Forelimb muscle (tissue), 1 donor: ENCODE data around the gene PKDCC. TPM values are rescaled to one million over a fixed set of nuclear protein-coding genes. Genes with fewer than 3 reads are reported as not detected.

Experiments
- DNase-seq: peaks from one replicate; pipeline ENCODE4 v3.0.0-alpha.2; 2013; ENCODE audit warnings: low read depth
- polyA plus RNA-seq: library from polyadenylated mRNA; unstranded; fragments of 120-200 nt; gene quantifications from one replicate; pipeline ENCODE4 v1.2.1, GENCODE V29; 2013; ENCODE audit not compliant: insufficient read length

Gene PKDCC
- polyA plus RNA-seq, 1 donor, result 117 TPM

DNA sequence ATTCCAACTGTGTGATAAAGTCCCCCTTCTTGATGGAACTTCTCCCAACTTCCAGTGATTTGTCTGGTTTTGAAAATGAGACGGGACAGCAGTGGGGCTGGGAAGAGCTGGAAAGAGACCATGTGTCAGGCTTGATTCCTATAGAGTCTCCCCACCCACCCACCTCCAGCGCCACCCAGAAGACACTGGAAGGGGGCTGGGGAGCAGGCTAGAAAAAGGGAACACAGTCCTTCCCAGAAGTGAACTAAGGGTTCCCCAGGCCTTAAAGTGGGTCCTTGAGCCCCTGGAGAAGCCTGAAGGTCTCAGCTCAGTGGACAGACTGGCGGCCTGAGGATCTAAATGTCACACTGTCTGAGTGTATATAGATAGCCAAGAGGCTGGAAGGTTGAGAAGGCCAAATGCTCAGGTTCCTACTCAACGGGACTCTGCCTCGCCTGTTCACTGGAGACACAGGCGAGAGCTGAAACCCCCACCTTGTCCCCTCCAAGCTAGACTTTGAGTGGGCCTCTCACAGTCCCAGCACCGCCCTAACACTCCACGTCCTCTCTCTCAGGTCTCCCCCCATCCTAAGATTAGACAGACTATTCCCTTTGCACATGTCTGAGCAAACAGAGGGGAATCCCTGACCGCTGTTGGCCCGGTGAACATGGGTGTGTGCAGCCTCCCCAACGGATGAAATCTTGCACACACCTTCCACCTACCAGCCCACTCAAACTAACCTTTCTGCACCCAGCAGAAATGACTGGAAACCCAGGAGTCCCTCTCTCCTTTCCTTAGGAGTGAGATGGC lies 1.6 kb downstream of the PKDCC start:
- no peak for DNase-seq

DNA sequence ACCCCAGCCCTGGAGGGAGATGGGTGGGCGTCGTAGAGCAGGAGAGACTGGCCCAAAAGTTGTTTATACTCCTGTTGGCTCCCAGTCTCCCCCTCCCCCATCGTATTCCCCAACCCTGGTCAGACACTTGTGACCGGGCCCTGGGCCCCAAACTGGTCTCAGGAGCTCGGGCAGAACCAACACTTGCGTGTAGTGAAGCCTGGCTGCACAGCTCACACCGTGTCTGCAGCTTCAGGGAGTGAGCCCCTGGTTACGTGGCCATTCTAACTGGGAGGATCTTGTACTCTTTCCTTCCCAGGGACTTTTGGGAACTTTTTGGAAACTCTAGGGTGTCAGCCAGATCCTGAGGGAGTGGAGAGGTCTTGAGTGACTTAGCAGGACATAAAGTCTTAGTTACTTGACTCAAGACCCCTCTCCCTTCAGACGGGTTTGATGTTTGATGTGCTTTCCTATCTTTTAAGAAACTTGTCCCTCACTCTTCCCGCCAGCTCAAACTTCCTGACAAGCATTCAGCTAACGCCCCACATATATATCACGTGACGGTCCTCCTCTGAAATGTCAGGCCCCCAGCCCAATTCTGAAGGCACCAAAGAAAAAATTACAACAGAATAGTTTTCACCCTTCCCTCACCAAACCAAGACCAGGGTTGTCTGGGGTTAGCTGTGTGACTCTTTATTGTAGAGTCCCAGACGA lies 2.3 kb downstream of the PKDCC start:
- DNase-seq, result no peak

DNA sequence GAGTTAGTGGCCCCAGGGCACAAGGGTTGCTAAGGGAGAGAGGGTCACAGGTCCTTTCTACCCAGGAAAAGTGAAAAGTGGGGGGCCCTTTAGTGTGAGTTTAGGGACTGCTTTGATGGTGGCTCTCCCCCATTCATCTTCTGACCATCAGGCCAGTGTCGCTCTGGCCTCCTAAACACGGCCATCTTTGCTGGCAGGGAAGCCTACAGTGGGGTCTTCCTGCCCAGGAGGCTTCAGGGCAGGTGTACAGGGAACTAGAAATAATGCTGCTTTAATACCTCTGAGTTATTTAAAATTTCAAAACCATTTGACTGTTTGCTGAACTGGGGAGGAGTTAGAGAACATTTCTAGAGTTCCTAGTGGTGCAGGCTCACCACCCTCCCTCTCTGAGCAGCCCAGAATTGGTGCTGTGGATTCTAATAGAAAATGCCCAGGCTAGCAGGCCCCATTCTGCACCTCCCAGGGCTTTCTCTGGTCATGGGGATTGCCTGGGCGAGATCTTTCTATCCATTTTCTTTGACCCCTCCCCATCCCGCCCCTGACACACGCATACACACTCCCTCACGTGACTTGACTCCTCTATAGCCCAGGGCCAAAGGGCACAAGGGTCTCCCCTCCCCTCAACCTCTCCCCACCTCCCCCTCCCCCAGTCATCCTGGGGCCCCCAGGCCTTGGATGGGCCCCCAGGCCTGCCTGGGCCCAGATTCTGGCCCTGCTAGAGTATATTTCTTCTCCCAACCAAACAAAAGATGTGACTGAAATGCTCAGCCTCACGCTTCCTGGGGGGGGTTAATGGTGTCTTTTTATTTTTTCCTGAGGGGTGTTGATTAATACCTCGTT lies 3.1 kb downstream of the PKDCC start:
- DNase-seq, result no peak

DNA sequence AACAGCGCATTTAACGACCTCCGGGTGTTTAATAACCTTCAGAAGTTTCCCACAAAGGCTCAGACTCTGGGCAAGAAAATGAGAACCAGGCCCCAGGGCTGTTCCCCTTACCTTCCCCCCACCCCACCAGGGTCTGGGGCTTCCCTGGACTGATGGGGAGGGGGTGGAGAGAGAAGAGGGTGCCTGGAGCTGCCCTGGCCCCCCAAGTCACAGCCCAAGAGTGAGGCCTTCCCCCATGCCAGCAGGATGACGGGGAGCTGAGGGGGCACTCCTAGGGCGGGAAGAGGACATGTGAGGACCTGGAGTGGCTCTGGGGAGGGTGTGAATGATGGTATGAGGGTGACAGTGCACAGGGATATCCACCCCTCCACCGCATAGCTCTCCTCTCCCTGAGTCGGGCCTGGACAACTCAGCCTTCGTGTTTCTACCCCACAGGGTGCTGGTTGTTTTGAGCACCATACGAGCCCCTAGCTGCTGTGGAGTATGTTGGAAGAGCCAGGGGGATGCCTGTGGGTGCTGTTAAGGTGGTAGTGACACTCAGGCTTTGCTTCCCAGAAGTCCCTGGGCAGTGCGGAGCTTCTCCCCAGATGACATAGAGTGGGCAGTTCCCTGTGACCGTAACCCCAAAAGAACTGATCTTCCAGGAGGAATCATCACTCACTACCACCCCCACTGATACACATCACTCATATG lies 3.9 kb downstream of the PKDCC start:
- no peak for DNase-seq

DNA sequence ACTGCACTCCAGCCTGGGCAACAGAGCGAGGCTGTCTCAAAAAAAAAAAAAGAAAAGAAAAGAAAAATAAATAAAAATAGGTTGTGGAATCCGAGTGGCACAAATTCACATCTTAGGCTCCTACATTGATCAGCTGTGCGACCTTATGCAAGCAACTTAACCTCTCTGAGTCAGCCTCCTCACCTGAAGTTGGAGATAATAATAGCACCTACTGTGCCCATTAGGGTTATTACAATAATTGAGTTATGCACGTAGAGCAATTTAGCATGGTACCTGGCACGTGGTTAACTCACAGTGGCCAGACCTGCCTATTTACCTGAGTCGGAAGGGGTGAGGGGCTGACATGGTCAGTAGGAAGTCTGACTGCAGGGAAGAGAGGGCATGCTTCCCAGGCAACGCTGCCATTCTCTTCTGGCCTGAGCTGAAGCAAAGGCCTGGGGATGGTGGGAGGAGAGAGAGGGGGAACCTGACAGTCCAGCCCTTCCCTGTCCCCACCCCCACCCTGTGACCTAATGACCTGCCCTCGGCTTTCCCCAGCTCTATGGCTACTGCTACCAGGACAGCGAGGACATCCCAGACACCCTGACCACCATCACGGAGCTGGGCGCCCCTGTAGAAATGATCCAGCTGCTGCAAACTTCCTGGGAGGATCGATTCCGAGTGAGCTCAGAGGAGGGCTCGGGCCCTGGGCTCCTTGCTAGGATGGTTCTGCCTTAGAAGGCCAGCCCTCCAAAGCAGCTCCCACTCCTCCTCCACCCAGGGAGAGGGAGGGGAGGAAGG lies 5.1 kb downstream of the PKDCC start:
- DNase-seq, result no peak

DNA sequence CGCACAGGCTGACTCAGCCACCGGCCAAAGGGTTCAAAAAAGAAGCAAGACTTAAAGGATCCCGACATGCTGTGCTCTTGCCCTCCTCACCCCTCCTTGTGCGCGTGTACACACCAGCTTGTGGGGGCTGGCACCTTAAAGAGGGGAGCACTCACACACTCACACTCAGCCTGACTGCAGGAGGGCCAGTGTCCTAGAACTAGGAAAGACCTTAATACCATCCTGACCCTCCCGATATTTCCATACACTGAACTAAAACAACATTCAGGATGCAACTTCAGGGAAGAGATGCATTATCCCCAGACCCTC lies 5.6 kb downstream of the PKDCC start:
- DNase-seq, result no peak

DNA sequence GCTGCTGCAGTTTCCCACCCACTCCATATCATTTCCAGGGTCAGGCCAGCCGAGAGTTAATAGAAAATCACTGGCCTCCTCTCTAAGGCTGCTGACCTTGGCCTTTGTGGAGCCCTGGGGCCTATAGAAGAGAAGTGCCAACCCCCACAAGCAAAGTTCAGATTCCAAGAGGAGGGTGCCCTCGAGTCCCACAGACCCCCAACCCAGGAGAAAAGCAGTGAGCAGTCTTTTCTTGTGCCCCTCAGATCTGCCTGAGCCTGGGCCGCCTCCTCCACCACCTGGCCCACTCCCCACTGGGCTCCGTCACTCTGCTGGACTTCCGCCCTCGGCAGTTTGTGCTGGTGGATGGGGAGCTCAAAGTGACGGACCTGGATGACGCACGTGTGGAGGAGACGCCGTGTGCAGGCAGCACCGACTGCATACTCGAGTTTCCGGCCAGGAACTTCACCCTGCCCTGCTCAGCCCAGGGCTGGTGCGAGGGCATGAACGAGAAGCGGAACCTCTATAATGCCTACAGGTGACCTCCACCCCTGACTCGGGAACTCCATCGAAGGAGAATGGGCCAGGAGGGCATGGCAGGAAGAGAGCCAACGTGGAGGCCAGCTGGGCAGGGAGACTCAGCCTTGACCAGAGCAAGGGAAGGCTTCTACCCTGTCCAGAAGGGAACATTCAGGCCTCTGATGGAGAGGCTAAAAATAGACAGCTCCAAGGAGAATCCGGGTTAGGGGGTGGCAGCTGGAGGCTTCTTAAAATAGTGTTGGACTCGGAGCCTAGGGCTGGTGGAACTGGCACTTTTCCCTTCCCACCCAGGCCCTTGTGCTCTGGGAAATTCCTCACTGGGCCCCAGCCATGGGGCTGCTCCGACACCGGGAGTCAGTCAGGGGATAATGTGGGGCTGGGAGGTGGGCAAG lies 6.2 kb downstream of the PKDCC start:
- DNase-seq, result no peak

DNA sequence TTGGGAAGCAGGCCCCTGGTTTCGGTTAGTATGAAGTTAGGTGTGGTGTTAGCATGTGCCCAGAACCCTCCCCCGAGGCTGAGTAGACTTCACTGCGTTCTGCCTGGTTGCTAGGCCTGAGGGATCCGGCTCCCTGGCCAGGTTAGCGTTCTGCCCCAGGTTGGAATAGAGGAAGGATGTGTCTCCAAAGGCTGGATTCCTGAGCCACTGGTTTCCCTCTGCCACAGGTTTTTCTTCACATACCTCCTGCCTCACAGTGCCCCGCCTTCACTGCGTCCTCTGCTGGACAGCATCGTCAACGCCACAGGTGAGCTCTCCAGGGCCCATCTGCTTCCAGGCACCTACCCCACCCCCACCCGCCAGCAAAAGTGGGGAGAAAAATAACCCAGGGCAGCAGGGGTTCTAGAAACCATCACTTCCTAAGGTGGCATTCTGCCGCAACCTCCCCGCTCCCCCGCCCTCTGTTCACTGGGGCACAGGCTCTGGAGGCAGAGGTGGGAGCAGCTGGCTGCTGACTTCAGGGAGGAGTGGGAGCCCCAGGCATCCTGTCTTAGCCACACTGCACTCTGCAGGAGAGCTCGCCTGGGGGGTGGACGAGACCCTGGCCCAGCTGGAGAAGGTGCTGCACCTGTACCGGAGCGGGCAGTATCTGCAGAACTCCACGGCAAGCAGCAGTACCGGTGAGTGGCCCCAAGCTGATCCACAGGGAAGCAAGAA lies 7.1 kb downstream of the PKDCC start:
- DNase-seq, result no peak

DNA sequence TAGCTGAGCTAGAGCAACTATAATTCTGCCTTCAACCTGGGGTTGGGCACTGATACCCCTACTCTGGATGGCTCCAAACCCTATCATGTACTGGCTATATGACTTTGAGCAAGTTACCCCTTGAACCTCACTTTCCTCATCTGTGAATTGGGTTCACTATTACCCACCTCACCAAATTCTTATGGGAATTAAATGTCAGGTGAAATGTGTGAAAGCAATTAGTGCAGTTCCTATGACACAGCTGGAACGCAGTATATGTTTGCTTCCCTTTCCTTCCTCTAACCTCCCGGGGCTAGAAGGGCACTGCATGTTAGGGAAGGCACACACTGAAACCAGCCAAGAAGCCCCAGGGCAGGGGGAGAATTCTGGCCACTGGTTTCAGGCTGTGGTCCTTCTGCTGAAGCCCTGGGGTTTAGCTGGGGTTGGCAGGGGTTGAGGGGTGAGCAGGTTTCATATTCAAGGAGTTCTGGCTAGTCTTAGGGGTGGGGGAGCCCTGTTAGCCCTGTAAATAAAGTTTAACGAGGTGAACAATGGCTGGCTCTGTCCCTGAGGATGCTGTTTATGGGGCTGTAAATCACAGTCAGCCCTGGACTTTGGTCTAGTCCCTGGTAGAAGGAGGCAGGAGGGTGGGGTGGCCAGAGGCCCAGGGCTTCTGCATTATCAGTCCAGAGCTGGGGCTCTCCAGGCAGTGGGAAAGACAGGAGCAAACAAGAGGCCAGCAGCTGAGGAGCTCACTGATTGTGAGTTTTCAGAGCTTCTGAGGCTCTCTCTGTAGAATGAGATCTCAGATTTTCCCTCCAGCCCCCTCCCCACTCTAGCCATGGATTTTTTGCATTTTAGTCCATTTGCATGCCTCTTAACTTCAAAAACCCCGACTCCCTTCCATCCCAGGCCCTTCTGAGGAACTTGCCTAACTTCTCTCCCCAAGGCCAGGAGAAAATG lies 8.0 kb downstream of the PKDCC start:
- no peak for DNase-seq

DNA sequence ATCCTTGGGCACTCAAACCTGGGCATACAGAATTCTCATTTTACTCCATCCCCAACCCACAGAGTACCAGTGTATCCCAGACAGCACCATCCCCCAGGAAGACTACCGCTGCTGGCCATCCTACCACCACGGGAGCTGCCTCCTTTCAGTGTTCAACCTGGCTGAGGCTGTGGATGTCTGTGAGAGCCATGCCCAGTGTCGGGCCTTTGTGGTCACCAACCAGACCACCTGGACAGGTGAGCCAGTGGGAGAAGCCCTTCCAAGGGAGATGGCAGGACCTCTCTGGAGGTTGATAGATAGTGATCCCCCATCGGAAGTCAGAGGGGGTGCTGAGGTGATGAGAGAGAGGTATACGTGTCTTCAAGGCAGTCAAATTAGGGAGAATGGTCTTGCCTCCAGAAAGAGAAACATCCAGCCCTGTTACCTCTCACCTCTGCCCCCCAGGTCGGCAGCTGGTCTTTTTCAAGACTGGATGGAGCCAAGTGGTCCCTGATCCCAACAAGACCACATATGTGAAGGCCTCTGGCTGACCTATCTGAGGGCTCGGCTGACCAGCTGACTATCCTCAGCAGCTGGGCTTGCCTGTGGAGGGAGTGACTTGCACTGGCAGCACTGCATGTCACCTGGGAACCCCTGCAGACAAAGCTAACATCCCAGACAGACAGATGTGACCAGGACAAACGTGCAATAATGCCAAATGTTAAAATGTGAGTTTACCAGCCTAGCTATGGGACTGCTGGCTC lies 9.5 kb downstream of the PKDCC start:
- DNase-seq, result no peak

DNA sequence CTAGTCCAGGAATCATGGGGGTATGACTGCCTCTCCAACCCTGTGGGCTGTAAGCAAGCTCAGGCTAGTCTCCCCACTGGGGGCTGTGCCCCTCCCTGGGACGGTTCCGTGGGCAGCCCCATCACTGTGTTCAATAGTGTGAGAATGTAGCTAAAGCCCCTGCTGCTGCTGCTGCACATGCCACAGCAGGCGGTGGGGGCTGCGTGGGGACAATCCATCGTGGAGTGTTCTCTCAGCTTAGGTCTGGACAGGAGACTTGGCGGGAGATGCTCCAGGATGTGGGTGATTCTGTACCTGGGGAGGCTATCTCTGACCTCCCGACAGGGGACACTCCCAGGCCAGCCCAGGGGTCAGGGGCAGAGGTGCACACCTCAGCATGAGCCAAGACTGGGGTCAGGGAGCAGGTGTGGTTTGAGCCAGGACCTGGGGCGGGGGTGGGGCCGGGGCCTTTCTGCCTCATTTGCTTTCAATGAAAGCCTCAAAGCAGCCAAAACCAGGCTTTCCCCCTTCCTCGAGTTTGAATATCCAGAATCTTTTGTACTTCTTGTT lies 10.2 kb downstream of the PKDCC start:
- no peak for DNase-seq

DNA sequence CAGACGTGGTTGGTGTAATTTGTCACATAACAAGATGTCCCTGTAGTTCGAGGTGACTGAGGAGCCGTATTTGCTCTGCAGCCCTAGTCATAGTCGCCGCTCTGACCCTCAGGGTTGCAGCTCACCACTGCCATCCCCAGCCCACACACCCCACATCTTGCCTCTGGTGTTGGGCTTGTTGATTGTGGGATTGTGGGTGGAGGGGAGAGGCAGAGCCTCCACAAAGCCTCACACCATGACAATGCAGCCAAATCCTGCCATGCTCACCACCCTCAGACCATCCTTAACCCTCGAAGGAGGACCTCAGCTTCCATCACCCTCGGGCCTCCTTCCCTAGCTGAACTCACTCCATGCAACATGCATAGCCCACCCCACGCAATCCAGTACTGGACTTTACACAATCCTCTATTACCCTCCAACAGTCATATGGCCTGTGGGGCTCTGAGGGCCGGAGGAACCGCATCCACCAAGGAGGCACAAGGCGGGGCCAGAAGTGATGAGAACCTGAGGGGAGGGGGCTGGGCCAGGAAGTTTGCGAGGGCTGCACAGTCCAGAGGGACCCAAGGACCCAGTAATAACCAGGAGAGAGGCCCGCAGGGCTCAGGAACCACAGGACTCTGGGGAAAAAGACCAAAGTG lies 11.6 kb downstream of the PKDCC start:
- no peak for DNase-seq

DNA sequence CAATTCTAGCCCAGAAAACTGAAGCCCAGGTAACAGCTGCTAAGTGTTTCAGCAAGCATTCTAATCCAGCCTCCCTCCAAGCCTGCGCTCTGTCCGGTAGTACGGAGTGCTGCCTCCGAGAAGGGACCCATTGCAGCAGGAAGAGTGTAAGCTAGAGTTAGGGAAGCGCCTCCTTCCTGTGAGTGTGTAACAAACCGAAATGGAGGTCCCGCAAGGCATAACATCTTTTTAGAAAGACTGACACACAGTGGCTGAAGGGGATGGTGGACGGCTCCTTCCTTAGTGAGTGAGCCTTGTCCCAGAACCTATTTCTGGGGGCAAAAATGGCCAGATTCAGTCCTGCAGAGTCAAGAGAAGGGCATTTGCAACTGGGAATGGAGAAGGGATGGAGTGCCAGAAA lies 12.2 kb downstream of the PKDCC start:
- no peak for DNase-seq

DNA sequence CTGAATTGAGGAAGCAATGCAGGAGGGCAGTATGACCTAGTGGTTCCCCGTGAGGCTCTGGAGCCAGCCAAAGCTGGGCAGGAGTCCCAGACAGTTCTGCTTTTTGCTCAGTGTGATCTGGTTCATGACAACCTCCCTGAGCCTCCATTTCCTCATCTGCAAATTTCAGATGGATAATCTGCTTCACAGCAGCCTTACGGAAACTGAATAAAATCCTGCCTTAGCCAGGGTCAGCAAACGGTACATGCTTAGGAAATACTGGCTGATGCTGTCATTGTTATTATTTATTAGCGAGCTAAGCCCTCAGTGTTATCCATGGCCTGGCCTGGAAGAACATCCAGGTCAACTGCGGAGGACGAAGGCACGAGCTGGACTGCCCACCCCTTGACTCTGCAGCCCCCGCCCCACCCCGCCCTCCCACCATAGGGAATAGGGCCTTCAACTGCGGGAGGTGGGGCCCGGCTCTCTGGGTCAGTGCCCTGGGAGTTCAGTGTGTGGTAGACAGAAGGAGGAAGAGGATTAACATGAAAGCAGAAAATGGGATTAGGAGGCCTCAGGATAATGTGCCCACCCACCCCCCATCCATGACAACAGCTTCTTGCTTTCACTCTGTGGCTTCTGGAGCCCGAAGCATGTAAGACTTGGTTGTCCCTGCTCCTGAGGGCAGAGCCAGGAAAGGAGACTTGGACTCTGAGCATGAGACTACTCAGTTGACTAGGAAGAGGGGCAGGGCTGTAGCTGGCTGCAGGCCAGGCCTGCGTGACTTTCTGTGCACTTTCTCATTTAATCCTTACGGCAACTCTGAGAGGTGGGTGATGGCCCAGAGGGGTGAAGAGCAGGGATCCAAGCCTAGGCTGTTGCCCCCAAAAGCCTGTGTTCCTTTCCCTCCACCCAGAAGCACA lies 13.1 kb downstream of the PKDCC start:
- DNase-seq, result no peak

DNA sequence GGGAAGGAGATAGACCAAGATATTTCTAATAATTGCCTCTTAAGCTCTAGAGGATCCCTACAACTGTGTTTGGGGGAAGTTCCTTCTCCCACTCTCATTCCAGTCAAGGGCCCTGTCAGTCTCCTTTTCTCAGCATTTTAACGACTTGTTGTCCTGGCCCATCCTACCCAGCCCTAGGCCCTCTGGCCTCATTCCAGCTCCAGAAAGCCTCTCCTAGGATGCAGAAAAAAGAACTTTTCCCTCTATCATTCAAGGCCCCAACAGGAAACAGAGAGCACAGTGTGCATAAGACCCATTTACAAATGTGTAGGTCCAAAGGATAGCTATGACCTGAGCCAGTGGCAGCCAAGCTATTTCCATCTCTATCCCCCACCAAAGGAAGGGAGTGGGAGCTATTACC lies 14.0 kb downstream of the PKDCC start:
- no peak for DNase-seq
